ENCODE data around the gene KLK5. TPM values are rescaled to one million over a fixed set of nuclear protein-coding genes. Genes with fewer than 3 reads are reported as not detected.
A peak's percentile ranks its signal among the peaks of the same experiment; 100 is the strongest.

Gene KLK5
- total RNA-seq, 1 experiment from 2014 or later: not detected

DNA sequence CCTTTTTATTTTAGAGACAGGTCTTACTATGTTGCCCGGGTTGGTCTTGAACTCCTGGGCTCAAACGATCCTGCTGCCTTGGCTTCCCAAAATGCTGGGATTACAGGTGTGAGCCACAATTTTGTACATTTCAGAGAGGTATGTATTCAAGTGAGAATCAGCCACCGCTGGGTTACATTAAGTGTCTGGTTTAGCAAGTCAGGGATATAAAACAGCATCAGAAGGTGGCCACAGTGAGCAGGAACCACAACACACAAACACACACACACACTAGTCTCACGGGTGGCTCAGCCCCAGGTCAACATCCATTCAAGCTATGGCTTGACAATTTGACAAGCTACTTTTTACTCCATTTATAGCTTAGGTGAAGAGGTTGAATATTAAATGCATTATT lies 20.2 kb downstream of the KLK5 start:
- in situ Hi-C loops (cut with HindIII; ENCODE audit: low pct_unique_long_range_greater_than_20kb, low sequenced_read_pairs): no loop called here
- DNase-seq (ENCODE audit: low read depth, low spot score): no peak

GRCh38 chr19:50932018-50932689 lies 20.7 kb downstream of the KLK5 start:
- no peak for DNase-seq (ENCODE audit: low read depth, low spot score)
- in situ Hi-C loops (cut with HindIII; ENCODE audit: low pct_unique_long_range_greater_than_20kb, low sequenced_read_pairs): no loop called here

DNA sequence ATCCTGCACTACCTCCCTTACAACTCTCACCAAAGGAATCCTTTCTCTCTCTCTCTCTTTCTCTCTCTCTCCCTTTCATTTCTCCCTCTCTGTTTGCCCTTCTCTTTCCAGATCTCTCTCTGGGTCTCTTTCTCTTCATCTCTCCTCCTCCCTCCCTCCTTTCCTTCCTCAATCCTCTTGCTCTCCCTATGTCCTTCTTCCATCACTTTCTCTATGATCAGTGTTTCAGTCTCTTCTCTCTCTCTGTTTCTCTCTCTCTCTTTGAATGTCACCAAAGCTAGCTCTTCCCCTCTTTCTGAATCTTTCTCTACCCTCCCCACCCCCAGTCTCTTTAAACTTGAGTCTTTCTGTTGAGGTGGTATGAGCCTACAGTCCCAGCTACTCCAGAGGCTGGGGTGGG lies 21.8 kb downstream of the KLK5 start:
- in situ Hi-C loops (cut with HindIII; ENCODE audit: low pct_unique_long_range_greater_than_20kb, low sequenced_read_pairs): no loop called here
- DNase-seq (ENCODE audit: low read depth, low spot score): no peak

- no peak for DNase-seq (ENCODE audit: low read depth, low spot score)
- in situ Hi-C loops (cut with HindIII; ENCODE audit: low pct_unique_long_range_greater_than_20kb, low sequenced_read_pairs): no loop called here
Measured at GRCh38 chr19:50928831-50929230, 24.0 kb downstream of the KLK5 start.

DNA sequence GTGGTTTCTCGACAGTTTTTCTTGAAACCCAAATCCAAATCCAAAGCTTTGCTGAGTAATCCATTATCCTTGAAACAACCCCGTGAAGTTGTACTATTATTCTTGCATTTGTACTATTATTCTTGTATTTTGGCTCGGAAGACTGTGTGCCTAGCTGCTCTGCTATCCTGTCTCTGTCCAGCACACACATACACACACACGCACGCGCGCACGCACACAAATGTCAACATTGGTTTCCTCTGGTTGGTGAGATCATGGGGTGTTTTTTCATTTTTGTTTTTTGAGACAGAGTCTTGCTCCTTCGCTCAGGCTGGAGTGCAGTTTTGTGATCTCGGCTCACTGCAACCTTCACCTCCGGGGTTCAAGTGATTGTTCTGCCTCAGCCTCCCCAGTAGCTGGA lies 26.7 kb downstream of the KLK5 start:
- in situ Hi-C loops (cut with HindIII; ENCODE audit: low pct_unique_long_range_greater_than_20kb, low sequenced_read_pairs): no loop called here
- DNase-seq (ENCODE audit: low read depth, low spot score): no peak

- DNase-seq (ENCODE audit: low read depth, low spot score): no peak
- in situ Hi-C loops (cut with HindIII; ENCODE audit: low pct_unique_long_range_greater_than_20kb, low sequenced_read_pairs): no loop called here
Measured at GRCh38 chr19:50925734-50926133, 27.1 kb downstream of the KLK5 start.

- in situ Hi-C loops (cut with HindIII; ENCODE audit: low pct_unique_long_range_greater_than_20kb, low sequenced_read_pairs): no loop called here
- DNase-seq (ENCODE audit: low read depth, low spot score): no peak
Measured at GRCh38 chr19:50924586-50924985, 28.3 kb downstream of the KLK5 start.

DNA sequence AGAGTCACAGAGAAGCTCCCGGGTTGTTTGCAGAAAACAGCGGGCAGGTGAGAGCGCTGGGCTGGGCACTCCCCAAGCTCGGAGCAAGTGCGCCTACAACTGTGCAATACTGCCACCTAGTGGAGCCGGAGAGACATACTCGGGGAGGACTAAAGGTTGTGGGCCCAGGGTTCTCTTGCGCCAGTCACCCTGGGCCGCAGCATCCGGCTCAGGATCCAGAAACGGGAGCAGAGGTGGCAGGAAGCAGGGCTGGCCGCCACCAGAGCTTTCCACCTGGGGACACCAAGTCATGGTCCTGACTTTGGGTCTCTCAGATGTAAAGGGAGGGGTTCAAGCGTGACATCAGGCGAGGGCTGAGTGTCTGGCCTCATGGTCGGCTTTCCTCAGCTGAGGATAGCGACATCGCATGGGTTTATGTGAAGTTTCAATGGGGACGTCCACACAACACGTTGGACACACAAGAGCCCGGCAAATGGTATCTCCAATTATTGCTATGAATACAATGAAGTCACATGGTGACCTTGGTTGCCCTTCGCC lies 30.5 kb downstream of the KLK5 start:
- in situ Hi-C loops (cut with HindIII; ENCODE audit: low pct_unique_long_range_greater_than_20kb, low sequenced_read_pairs): no loop called here
- peak; percentile 91 for DNase-seq (ENCODE audit: low read depth, low spot score)

- in situ Hi-C loops (cut with HindIII; ENCODE audit: low pct_unique_long_range_greater_than_20kb, low sequenced_read_pairs): no loop called here
- peak; percentile 89 for DNase-seq (ENCODE audit: low read depth, low spot score)
Measured at GRCh38 chr19:50921426-50922316, 31.2 kb downstream of the KLK5 start.

- in situ Hi-C loops (cut with HindIII; ENCODE audit: low pct_unique_long_range_greater_than_20kb, low sequenced_read_pairs): no loop called here
- no peak for DNase-seq (ENCODE audit: low read depth, low spot score)
Measured at GRCh38 chr19:50916069-50916468, 36.8 kb downstream of the KLK5 start.

- in situ Hi-C loops (cut with HindIII; ENCODE audit: low pct_unique_long_range_greater_than_20kb, low sequenced_read_pairs): no loop called here
- DNase-seq (ENCODE audit: low read depth, low spot score): no peak
Measured at GRCh38 chr19:50912727-50913716, 39.8 kb downstream of the KLK5 start.

GRCh38 chr19:50912102-50912599 lies 40.7 kb downstream of the KLK5 start:
- no peak for DNase-seq (ENCODE audit: low read depth, low spot score)
- in situ Hi-C loops (cut with HindIII; ENCODE audit: low pct_unique_long_range_greater_than_20kb, low sequenced_read_pairs): no loop called here

DNA sequence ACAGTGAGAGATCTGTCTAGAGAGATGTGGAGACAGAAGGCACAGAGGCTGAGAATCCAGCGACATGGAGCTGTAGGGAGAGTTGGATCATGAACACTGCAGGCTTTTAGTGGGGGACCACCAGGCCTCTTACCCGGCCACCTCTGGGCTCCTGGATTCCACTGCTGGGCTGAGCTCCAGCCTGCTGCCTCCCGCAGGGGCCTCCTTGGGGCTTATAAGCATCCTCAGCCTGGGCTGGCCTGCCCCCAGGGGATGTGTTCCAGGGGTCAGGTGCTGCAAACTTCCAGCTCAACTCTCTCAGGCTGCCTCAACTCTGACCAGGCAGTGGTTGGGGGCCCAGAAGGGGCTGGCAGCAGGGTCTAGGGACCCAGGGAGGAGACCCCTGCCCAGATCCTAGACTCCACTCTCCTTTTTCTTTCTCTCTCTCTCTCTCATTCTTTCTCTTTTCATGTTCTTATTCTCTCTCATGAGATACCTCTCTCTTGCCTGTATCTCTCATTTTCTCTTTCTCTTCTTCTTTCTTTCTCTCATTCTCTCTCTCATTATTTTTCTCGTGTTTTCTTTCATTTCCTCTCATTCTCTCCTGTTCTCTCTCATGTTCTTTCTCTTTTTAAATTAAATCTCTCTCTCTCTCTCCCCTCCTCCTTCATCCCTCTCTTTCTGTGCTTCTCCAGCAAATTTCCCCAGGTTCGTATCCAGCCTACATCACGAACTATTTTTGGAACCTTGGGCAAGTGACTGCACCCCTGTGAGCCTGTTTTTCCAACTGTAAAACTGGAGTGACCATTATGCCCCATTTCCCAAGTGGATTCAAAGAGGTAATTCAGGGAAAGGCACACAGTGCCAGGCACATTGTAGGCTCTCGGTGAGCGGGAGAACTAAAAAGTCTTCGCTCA lies 41.4 kb downstream of the KLK5 start, which contains the start of gene KLK4:
Gene KLK4, minus strand, starts transcription at position 190 of the 896 bp plus-strand sequence. CDS start 657 bp downstream, outside the sequence.
- no peak for DNase-seq (ENCODE audit: low read depth, low spot score)
- in situ Hi-C loops (cut with HindIII; ENCODE audit: low pct_unique_long_range_greater_than_20kb, low sequenced_read_pairs): no loop called here

DNA sequence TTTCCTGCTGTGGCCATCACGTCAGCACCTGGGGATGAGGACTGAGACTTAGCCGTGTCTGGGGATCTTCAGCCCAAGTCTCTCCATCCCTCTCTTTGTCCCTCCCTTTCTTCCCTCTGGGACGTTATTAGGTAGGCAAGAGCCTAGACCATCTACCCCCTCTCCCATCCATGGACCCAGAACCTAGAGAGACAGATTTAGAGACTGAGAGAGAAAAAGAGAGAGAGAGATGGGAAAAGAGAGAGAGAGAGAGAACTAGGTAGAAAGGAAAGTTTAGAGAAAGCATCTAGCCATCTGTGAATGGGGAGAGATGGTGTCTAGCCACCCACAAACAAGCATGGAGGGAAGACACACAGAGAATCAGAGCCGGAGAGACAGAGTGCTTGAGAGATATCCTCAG lies 42.1 kb downstream of the KLK5 start:
- DNase-seq (ENCODE audit: low read depth, low spot score): no peak
- in situ Hi-C loops (cut with HindIII; ENCODE audit: low pct_unique_long_range_greater_than_20kb, low sequenced_read_pairs): no loop called here

DNA sequence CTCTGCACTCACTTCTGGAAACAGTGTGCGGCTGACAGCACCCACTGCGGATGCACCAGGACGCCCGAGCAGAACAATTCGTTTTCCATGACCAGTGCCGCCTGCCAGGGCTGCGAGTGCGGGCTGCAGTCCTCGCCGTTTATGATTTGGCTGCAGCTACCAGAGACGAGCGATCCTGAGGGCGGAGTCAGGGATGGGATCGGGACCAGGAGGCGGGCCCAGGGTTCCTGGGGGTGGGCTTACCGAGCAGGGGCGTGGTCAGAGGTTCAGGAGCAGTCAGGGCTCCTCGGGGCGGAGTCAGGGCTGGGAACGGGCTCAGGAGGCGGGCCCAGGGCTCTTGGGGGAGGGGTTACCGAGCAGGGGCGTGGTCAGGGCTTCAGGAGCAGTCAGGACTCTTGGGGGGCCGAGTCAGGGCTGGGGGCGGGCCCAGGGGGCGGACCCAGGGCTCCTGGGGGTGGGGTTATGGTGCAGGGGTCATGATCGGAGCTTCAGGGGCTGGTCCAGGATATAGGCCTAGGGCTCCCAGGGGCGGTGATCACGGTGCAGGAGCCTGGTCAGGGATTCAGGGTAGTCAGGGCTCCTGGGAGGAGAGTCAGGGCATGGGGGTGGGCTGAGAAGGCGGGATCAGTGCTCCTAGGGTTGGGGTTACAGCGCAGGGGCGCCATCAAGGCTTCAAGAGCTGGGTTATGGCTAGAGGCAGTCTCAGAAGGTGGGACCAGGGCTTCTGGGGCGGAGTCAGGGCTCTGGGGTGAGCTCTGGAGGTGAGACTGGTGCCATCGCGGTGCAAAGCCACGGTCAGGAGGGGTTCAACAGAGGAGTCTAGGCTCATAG lies 43.4 kb downstream of the KLK5 start:
- in situ Hi-C loops (cut with HindIII; ENCODE audit: low pct_unique_long_range_greater_than_20kb, low sequenced_read_pairs): no loop called here
- peak; percentile 88 for DNase-seq (ENCODE audit: low read depth, low spot score)

DNA sequence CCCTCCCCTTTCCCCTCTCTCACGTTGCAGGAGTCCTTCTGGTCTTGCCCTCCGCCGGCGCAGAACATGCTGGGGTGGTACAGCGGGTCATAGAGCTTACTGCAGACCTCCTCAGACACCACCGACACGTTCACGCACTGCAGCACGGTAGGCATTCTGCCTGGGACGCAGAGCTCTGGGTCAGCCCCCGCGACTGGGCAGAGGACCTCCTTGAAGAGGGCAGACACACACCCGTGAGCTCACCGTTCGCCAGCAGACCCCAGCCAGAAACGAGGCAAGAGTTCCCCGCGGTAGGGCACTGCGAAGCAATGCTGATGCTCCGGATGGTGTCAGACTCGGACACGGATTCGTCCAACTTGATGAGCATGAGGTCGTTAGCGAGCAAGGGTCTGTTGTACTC lies 44.5 kb downstream of the KLK5 start:
- in situ Hi-C loops (cut with HindIII; ENCODE audit: low pct_unique_long_range_greater_than_20kb, low sequenced_read_pairs): no loop called here
- DNase-seq (ENCODE audit: low read depth, low spot score): no peak

Data from SK-MEL-5 (cell line).